Stimulated activated CD4-positive, alpha-beta T cell treated with anti-CD3 and anti-CD28 coated beads, Interleukin-12 subunit alpha, Interleukin-12 subunit beta, amount 100 ng/mL, for 4 hours (primary cell): Measurements from ENCODE around the gene TSPYL2.

Experiments
- DNase-seq: peaks from one replicate; pipeline ENCODE4 v3.0.0-alpha.2; 2020

Gene TSPYL2

DNA sequence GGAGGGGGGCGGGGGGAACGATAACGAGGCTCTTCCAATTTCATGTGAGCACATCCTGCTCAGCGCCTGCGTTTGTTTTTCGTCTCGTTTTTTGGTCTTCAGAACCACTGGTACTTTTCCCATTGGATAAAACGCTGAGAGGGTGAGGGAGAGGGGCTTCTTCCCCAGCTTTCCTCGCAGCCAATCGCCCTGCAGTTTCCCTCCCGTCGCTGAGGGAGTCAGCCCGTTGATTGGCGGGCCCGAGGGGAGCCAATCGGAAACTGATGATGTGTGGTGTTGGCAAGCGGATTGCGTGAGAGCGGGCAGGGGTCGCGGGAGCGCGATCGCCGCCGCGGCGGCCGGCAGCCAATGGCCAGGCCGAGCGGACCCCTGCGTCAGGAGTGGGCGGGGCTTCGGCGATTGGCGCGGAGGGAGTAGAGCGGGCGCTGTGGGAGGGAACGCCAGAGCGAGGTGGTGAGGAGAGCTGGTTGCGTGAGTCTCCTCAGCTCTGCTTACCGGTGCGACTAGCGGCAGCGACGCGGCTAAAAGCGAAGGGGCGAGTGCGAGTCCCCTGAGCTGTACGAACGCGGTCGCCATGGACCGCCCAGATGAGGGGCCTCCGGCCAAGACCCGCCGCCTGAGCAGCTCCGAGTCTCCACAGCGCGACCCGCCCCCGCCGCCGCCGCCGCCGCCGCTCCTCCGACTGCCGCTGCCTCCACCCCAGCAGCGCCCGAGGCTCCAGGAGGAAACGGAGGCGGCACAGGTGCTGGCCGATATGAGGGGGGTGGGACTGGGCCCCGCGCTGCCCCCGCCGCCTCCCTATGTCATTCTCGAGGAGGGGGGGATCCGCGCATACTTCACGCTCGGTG is at the start of gene TSPYL2:
TSS of gene TSPYL2 (plus strand) at position 443 of the 848 bp plus-strand sequence. CDS start at position 575, 132 bp downstream.
- peak; percentile 89 for DNase-seq

GRCh38 chrX:53036149-53036548 is 46.0 kb upstream of the TSPYL2 start:
- no peak for DNase-seq

- DNase-seq: no peak
These were observed 42.9 kb upstream of the TSPYL2 start for GRCh38 chrX:53039236-53039635.

GRCh38 chrX:53044995-53045394 is 37.2 kb upstream of the TSPYL2 start:
- DNase-seq: no peak

- no peak for DNase-seq
These were observed 34.9 kb upstream of the TSPYL2 start for GRCh38 chrX:53047228-53047627.

DNA sequence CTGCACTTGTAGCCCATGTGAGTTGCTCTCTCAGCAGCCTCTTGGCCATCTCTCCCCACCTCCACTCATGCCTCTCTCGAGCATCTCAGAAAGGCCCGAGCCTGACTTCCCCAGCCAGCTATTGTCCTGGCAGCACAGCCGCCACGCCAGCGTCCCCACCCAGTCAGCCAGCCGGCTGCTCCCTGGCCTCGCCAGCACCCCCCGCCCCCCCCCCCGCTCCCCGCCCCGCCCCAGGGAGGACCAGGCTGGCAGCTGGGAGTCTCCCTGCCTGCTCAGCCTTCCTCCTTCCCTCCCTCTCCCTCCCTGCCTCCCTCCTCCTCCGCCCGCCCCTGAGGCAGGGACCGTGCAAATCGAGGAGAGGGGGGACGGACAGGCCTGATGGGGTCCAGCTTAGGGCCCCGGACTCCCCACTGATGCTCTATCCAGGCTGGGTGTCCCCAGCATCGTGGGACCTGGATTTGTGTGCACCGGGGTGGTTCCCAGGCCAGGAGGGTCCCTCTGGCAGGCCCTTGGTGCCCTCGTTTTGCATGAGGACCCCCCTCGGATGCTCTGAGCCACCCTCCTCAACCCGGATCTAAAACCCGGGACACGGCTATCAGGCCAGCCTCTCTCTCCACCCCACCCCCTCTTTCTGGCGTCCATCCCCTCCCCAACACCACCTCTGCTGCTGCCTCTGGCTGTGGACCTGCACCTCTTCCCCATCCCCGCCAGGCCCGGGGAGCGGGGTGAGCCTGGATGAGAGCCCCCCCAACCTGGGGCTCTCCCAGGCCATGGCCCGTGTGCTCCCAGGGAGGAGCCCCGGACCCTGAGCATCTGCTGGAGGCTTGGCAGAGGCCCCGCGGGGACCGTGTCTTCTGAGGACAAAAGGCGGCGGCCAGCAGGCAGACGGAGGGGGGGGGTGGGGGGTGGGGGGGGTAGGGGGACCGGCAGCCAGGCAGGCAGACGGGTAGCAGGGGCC is 33.7 kb upstream of the TSPYL2 start, which contains the start of gene GPR173:
TSS of gene GPR173 (plus strand) at position 621 of the 958 bp plus-strand sequence. CDS start 27,833 bp downstream, outside the sequence.
- DNase-seq: no peak

DNA sequence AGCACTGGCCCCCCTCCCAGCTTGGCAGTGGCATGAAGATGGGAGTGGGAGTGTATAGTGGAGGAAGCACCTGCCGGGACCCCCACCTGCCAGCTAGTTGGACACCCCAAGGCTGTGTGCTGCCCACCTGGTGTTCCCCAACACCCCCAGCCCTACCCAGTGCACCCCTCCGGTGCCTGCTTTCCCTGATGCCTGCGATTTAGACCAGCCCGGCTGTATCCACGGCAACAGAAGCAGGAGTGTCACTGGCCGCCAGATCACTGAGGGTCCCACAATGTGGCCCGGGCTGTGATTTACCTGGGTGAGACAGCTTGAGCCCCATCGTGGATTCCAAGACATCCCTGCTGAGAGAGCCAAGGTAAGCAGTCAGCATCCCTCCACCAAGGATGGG is 33.0 kb upstream of the TSPYL2 start:
- no peak for DNase-seq

DNA sequence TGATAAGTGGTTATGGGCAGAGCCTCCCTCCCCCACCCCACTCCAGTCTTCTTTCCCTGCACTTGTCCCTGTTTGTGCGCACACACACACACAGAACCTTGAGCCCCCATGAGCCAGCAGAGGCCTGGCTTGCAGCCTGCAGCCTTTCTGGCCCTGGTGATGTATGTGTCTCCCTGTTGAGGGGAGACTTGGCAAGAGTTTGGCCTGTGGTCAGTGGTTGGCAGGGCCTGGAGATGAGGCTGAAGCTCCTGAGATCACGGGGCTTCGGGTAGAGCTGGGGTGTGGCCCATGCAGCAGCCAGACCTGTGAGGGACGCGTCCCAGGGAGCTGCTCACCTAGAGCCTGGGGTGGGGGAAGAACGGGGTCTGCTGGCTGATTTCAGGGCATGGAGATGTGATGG is 31.3 kb upstream of the TSPYL2 start:
- DNase-seq: no peak

GRCh38 chrX:53055244-53055849 is 26.8 kb upstream of the TSPYL2 start:
- DNase-seq: no peak

DNA sequence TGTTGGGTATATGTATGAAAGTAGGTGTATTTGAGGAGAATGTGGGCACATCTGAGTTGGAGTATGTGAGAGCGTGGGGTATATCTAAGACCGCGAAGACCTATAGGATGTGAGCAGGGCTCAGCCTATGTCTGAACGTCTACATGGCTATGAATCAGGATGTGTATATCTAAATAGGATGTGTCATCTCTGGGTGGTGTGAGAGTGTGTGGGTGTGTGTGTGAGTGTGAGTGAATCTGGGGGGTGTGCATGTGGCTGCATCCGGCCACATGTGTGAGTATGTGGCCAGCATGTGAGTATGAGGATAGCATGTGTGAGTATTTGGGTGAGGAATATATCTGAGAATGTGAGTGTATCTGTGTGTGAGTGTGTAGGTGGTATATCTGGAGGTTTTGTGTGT is 25.9 kb upstream of the TSPYL2 start:
- no peak for DNase-seq

DNA sequence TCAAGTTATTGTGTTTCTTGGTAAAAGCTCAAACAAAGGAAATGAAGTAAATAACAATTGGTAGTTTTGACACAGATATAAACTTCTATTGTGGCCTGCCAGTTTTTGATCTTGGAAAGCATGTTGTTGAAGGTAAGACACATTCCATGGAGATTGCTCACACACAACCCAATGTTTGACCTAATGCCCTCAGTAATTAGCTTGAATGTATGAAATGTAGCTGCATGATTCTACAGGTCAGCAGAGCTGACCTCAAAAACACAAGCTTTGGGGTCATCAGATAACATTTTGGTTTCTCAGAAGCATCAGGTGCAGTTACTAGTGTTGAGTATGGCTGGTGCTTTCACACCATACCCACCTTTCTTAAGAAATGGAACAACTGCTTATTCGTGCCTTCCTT is 17.1 kb upstream of the TSPYL2 start:
- no peak for DNase-seq

DNA sequence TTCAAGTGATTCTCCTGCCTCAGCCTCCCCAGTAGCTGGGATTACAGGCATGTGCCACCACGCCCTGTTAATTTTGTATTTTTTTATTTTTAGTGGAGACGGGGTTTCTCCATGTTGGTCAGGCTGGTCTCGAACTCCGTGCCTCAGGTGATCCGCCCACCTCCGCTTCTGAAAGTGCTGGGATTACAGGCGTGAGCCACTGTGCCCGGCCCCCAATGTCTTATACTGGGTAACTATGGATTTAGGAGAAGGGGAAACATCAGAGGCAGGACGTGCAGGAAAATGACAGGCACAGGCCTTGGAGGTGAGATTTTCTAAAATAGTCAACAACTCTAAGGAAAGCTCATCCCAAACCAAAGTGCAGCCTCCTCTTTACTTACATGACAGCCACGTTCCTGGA is 11.1 kb upstream of the TSPYL2 start:
- DNase-seq: no peak

- DNase-seq: peak; percentile 45
These were observed 10.4 kb upstream of the TSPYL2 start for GRCh38 chrX:53071604-53072417.

DNA sequence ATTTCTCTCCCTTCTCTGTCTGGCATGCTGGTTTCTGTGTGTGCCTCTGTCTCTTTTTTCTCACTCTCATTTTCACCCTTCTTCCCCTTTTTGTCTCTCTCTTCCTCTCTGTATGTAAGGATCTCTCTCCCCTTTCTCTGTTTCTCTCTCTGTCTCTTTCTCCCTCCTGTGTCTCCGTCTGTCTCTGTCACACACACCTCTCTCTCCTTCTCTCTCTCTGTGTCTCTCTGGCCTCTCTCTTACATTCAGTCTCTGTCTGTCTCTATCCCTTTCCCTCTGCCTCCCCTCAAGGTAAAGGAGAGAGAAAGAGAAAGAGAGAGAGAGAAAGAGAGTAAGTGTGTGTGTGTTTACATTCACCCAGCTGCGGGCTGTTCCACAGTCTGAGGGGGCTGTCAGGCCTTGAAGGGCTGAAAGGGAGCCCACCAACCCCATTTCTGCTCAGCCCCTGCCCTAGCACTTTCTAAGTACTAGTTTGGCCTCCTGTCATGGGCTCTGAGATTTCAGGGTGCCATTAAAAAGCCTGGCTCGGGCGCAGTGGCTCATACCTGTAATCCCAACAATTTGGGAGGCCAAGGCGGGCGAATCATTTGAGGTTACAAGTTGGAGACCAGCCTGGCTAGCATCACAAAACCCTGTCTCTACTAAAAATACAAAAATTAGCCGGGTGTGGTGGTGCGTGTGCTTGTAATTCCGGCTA is 9.6 kb upstream of the TSPYL2 start:
- no peak for DNase-seq

DNA sequence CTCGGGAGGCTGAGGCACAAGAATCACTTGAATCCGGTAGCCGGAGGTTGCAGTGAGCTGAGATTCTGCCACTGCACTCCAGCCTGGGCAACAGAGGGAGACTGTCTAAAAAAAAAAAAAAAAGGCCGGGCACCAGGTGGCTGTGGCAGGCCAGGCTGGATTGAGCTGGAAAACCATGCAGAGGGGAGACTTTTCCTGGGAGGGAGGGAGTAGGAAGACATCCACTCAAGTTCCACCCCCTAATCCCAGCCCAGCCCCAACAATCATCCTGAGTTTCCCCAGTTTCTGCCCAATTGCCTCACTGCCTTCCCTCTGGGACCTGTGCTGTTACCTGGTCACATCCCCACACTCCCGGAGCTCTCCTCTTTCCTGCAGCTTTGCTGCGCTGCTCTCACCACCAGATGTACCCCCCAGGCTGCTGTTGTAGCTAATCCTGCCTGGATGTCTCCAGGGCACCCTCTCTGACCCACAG is 9.0 kb upstream of the TSPYL2 start:
- DNase-seq: no peak

GRCh38 chrX:53075011-53075410 is 7.2 kb upstream of the TSPYL2 start:
- no peak for DNase-seq

GRCh38 chrX:53076671-53077070 is 5.5 kb upstream of the TSPYL2 start:
- DNase-seq: no peak

GRCh38 chrX:53077207-53078197 is 4.7 kb upstream of the TSPYL2 start:
- no peak for DNase-seq

GRCh38 chrX:53078943-53079342 is 3.2 kb upstream of the TSPYL2 start:
- no peak for DNase-seq
